Left colon (tissue), 2 donors: Measurements from ENCODE around the gene NUFIP2. TPM values are rescaled to one million over a fixed set of nuclear protein-coding genes. Genes with fewer than 3 reads are reported as not detected.
A peak's percentile ranks its signal among the peaks of the same experiment; 100 is the strongest.
"Not testable (repeated sequence)": the region's sequence is repeated elsewhere in the genome, so short reads cannot be mapped to it uniquely, and the experiment has no call there.

Source experiments
- ATAC-seq: fragments of 200-7000 bp; cut with Tn5 transposase; one replicate; pipeline ENCODE4 v1.9.1; 2020; ENCODE audit warnings: mild to moderate bottlenecking, moderate library complexity
- DNase-seq, 2 donors: peaks; one replicate each; pipeline ENCODE4 v3.0.0-alpha.2; 2020
- intact Hi-C, 2 donors: fragments of 100-400 bp; cut with DNase I in 1 of 2; cut with micrococcal nuclease in 1 of 2; formaldehyde crosslinking; loops; one replicate each; pipeline versions ENCODE4 v1.11.2 to v1.14.0; 2022; cut with DNase I, micrococcal nuclease
- total RNA-seq, 2 donors: library from RNA; stranded (reverse); fragmentation: NEBNext Ultra II Directional; extraction: Animal tissue kit (Norgen Biotek cat#: 25700); gene quantifications; one replicate each; pipeline ENCODE4 v1.2.1, GENCODE V29; 2021
- donor health status: DM: no; HTN: no; CAD: no.
- donor health status: DM: yes; HTN: yes; CAD: no.

Gene NUFIP2
- total RNA-seq, 2 donors from 2014 or later, result 42.4 to 47.2 TPM

DNA sequence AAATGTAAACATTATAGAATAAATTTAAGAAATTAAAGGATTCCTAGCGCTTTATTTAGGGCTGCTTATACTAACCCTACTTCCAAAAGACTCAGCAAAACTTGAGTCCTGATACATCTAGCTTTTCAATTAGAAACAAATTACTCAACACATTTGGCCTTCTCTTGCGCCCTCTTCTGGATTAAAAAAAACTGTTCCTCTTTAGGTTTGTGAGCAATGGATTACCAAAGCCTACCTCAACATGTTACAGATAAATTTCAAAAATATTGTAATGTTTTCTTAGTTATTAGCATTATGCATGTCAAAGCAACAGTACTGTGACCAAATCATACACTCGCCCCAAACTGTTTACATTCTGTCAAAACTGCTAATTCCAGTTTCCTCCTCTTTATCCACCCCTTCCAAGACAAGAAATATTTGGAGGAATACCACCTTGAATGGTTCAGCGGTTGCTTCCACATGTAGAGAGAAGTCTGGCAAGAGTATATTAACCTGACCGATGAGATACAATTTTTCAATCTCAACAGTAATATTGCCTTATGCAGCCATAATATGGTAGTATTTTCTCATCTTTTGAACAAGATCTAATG, 2.7 kb downstream of the NUFIP2 start:
- intact Hi-C loops, result loop anchor here in 1 of 2 donors (5.0 kb wide), 1 partner anchor 144 kb away; no protein-coding TSS in a partner anchor
- DNase-seq, result no peak
- ATAC-seq, result no peak

DNA sequence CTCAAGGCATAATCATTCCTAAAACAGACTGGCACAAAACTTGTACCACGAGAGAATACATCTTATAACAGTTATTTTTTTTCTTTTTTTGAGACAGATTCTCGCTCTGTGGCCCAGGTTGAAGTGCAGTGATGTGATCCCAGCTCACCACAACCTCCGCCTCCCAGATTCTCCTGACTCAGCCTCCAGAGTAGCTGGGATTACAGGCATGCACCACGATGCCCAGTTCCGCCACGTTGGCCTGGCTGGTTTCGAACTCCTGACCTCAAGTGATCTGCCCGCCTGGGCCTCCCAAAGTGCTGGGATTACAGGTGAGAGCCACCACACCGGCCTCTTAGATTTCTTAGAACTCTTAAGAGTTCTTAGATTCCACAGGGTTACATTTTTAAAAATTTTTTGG, 4.1 kb downstream of the NUFIP2 start:
- no peak for ATAC-seq
- DNase-seq, result no peak
- intact Hi-C loops, result loop anchor here in 1 of 2 donors (5.0 kb wide), 1 partner anchor 143 kb away; no protein-coding TSS in a partner anchor

DNA sequence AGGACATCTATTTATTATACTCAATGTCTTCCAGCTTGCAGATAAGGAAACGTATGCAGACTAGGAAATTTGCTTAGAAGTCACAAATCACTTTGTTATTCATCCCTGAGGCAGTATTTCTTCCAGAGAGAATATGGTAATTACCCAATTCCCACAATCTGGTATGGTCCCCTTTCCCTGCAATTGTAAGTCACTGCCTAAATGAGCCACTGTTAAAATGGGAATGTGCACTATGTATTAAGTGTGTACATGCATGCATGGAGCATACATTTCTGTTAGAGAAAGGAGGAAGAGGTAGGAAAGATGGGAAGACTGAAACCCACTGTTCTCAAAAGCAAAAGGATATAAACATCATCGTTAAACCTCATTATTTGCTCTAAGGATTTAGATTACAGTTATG, 10.0 kb downstream of the NUFIP2 start:
- DNase-seq, result no peak
- intact Hi-C loops, result no loop called here
- no peak for ATAC-seq

DNA sequence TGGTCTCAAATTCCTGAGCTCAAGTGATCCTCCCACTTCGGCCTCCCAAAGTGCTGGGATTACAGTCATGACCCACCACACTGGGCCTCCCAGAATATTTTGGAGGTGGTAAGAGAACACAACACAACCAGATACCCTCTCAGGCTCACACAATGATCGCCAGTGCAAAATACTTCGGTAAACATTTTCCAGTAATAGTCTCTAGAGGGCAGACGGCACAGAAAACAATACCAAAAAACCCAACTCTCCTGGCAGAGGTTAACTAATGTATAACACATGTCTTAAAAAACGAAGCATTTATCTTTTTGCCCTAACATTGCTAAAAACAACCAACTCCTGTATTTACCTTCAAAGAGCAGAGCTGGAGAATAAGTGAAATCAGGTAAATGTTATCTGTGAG, 10.5 kb downstream of the NUFIP2 start:
- ATAC-seq, result no peak
- intact Hi-C loops, result no loop called here

DNA sequence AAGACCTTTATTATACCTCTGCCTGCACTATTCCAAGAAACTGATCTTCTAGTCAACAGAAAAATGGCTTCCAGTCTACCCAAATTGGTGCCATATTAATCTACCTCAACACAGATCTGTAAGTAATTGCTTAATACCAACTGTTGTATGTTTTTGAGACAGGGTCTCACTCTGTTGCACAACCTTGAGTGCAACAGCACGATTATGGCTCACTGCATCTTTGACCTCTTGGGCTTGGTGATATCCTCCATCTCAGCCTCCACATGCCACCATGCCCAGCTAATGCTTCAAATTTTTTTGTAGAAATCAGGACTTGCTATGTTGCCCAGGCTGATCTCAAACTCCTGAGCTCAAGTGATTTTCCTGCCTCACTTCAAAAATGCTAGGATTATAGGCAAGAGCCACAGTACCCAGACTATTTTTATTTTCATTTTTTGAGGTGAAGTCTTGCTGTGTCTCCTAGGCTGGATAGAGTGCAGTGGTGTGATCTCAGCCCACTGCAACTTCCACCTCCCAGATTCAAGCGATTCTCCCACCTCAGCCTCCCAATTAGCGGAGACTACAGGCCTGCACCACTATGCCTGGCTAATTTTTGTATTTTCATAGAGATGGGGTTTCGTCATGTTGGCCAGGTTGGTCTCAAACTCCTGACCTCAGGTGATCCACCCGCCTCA, 14.4 kb downstream of the NUFIP2 start:
- no peak for DNase-seq
- no peak for ATAC-seq
- intact Hi-C loops, result no loop called here

More for the DNA sequence above, 10.5 kb downstream of the NUFIP2 start:
- no peak for DNase-seq

DNA sequence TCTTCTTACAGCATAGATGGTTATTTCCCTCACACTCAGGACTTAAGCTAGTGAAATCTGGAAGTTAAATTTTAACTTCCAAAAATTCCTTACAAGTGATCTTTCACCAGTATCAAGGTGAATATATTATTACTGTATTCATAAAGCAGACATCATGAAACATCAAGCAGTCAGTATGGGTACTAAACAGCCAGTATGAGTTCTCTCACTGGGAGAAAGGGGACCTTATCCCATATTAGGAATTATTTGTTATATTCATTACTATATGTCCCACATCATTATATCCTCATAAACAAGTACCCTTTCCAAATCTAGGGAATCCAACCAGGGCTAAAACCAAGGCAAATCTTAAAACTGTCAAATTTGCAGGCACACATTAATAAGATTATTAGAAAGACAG, 15.3 kb downstream of the NUFIP2 start:
- DNase-seq (no peak), ATAC-seq (no peak)
- intact Hi-C loops, result no loop called here

DNA sequence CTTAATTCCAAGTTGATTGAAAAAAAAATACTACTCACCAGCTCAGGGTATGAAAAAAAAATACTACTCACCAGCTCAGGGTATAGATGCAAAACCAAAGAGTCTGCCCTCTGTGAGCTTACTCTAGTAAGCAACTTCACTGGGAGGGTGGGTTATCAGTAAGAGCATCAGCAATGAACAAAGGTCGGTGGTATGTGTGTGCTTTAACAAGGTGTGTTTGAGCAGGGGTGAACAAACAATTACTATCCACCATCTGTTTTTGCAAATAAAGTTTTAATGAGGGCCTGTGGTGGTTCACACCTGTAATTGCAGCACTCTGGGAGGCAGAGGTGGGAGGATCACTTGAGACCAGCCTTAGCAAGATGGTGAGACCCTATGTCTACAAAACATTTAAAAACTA, 20.0 kb downstream of the NUFIP2 start:
- DNase-seq (no peak), ATAC-seq (peak; percentile 74)
- intact Hi-C loops, result no loop called here

DNA sequence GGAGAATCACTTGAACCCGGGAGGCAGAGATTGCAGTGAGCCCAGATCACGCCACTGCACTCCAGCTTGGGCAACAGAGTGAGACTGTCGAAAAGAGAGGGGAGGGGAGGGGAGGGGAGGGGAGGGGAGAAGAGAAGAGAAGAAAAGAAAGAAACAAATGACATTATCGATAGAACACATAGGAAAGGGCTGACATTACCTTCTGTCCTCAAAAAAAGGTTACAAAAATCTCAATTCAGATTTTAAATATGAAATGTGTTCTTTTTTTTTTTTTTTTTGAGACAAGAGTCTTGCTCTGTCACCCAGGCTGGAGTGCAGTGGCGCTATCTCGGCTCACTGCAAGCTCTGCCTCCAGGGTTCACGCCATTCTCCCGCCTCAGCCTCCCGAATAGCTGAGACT, 22.0 kb downstream of the NUFIP2 start:
- intact Hi-C loops, ATAC-seq, DNase-seq: not testable (repeated sequence)

DNA sequence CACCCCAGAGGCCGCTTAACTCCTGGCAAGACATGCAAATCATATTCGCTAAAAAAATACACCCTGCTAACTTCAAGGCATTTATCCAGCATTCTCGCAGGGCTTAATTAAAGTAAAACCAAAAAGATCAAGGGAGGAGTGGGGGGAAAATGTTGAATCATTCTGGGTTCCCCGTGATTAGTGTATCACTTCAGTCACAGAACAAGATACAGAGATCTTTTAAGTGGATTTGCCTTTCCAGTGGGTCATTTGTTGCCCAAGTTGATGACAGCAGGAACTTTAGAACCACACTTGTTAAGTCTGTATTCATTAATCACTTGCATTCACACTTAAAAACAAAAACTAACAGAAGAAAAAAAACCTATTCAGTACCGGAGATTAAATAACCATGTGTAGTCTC, 30.0 kb downstream of the NUFIP2 start:
- intact Hi-C loops, result no loop called here
- DNase-seq (no peak), ATAC-seq (no peak)

DNA sequence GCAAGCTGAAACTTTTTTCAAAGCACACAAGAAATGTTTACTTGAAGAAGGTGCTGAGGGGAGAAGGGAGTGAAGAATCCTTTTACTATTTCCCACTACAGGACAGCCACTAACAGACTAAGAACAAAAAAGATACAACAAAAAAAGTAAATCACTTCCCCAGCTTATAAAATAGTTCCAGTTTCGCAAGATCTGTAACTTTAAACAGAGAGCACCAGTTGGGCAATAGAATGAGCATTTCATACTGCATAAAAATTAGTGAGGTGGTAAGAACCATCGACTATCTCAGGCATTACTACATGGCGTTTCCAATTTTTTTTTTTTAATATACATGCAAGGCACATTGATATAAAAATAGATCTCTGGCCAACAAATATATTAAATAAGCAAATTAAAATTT, 36.2 kb downstream of the NUFIP2 start:
- no peak for ATAC-seq

DNA sequence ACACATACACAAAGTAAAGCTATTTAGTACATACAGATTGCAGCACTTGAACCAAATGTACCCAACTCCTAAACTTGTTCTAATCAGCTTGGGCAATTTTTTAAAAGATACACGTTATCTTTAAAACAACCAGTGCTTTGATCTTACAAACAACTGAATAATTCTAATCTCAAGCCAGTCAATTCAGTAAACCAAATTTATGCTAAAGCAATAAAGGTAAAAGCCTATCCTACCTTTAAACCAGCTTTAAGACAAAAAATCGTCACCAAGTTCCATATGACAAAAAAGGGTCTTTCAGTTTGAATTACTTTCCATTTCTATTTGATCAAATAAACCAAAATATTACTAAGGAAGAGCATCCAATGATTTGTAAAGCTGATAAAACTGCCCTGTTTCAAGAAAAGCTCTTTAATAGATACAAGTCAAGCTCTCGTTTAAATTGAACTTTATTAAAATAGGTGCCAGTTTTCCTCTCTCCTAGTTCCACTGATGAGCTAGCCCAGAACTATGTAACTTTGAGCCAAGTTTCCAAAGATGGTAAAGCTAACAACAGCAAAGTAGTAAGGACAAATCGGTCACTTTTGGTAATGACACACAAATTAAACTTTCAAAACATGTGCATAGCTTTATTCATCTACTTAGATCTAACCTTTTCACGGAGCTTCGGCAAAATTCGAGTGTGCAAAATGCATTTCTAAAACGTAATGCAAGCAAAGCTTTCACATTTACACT, 37.0 kb downstream of the NUFIP2 start:
- intact Hi-C loops, result no loop called here
- no peak for ATAC-seq
- DNase-seq, result no peak

More for the DNA sequence above, 36.2 kb downstream of the NUFIP2 start:
- no peak for DNase-seq
- intact Hi-C loops, result no loop called here

DNA sequence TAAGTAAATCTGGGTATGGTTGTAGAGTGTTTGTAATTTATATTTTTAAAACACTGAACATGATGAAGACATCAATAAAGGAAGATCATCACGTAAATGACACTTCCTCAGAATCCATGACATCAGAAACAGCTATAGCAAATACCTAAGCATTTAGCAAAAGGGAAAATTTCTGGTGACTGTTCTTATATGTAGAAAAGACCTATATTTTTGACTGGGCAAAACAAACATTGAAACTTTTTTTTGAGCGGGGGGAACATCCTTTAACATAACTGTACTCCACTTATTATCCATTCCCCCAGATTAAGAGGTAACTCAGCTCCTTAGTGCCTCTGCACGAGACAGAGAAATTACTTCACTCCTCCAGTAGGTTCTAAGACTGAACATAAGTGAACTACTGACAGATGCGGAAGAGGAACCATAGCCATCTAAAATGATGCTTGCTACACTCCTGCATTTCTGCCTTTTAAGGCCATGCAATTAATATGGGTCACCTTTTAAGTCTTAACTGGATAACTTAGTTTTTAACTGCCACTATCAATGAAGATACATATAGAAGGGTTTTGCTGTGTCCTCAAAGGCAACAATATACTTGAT, 37.9 kb downstream of the NUFIP2 start:
- ATAC-seq (no peak), DNase-seq (no peak)
- intact Hi-C loops, result no loop called here

DNA sequence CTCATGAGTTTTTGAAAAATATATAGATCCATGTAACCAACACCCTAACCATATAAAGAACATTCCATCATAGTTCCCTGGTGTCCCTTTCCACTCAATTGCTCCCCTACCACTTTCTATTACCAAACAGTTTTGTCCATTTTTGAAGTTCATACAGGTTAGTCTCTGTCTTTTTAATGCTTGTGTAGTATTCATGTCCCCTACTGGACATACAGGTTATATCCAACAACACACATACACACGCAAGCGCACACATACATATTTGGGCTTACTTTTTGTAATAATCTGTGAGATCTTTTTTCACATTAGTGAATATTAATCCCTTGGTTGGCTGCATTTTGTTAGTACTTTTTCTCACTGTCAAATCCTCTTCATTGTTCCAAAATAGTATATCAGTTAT, 40.9 kb downstream of the NUFIP2 start:
- intact Hi-C loops, result no loop called here
- no peak for DNase-seq
- no peak for ATAC-seq

DNA sequence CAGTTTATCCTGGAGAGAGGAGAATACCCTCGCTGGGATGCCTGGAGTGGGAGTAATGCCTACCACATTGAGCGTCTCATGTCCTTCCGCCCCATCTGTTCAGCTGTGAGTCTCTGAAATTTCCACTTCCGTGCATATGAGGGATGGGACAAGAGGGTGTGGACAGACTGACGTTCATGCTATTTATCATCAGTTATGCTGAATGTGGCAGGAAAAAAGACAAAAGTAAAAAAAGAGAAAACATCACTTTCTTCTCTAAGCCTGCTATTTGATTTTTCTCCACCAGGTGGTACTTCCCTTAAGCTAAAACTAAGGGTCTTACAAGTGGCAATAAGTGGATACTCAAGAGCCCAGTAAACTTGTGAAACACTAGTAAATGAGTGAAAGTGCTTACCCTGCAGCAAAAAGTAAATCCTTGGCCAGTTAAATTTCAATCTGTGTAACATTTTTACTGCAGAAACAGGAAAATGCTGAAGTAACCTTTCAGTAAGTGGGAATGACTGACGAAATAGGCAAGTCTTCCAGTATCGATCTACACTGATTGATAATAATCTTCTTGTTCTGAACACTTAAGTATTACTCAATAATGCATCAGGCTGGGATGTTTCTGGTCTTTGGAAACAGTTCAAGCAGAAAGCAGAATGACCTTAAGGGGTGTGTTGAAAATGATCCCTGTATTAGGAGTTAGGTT, 41.7 kb downstream of the NUFIP2 start:
- intact Hi-C loops, result no loop called here
- ATAC-seq, result no peak
- no peak for DNase-seq

DNA sequence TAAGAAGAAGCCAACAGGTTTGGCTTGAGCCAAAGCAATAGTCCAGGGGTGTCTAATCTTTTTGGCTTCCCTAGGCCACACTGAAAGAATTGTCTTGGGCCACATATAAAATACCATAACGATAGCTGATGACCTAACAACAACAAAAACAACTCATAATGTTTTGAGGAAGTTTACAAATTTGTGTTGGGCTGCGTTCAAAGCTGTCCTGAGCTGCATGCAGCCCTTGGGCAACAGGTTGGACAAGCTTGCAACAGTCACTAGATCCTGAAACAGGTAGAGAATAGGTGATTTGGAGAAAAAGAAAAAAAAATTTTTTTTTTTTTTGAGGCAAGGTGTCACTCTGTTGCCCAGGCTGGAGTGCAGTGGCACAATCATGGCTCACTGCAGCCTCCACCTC, 42.8 kb downstream of the NUFIP2 start:
- DNase-seq, result no peak
- intact Hi-C loops, result no loop called here
- ATAC-seq, result no peak

DNA sequence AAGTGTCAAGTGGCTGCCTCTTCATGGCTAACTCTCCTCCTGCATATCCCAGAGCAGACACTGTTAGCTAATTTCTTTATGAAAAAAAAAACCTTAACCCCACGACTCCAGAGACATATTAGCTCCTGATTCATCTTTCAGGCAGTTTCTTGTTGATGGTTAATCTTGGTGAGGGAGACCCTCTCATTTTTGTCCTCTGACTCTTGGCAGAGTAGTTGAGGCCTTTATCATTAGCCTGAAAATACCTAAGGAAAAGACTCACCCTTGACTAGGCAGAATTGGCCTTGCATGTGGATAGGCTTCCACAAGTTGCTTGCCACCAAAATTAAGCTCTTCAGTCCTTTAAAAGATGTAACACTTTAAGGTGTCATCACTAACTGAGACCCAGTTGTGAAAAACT, 43.3 kb downstream of the NUFIP2 start:
- intact Hi-C loops, result no loop called here
- no peak for ATAC-seq
- DNase-seq, result no peak

DNA sequence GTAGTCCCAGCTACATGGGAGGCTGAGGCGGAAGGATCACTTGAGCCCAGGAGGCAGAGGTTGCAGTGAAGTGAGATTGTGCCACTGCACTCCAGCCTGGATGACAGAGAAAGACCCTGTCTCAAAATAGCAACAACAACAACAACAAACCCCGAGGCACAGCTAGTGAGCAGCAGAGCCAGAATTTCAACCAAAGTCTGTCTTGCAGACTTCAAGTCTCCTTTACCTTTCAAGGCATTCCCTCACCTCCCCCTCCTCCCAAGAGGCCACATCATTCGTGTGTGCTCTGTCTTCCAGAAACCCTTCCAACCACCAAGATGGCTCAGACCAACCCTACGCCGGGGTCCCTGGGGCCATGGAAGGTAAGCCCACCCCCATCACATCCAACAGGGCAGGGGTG, 45.1 kb downstream of the NUFIP2 start:
- no peak for DNase-seq
- intact Hi-C loops, result no loop called here
- ATAC-seq, result no peak

DNA sequence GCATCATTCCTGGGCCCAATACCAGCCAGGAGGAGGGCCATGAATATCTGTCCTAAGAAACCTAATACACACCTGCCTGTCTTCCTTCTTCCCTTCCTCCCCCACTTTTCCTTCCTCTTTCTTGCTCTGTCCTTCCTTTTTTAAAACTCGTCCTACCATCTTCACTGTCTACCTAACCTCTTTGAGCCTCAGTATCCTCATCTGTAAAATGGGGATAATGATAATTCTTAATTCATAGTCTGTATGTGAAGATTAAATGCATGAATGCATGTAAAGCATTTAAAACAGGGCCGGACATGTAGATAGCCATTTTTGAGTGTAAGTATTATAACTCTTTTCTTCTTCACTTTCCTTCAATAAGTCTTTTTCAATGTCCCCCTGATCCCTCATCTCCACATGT, 46.7 kb downstream of the NUFIP2 start:
- intact Hi-C loops, result no loop called here
- no peak for ATAC-seq
- DNase-seq, result no peak

DNA sequence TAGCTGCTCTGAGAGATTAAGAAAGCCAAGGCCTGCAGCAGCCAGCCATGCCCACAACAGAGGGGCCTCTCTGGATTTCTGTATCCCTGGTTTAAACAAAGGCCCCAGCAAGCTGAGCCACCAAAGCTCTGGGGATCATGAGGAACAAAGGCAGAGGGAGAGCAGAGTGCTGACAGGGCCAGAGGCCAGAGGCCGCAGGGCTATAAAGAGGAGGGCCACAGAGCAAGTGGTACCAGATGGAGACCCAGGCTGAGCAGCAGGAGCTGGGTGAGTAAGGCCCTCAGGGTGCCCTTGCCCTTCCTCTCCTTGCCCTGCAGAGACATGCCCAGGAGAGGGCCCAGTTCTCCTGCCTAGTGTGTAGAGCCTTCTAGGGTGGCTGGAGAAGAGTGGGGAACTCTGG, 47.3 kb downstream of the NUFIP2 start, which contains the start of gene CRYBA1:
CRYBA1 (plus strand) TSS at position 232 of the 400 bp plus-strand sequence; CDS start at position 237, 5 bp downstream.
- no peak for DNase-seq
- intact Hi-C loops, result no loop called here
- ATAC-seq, result no peak
